ENCODE data around the gene NIT1.

NIT1 gene

DNA sequence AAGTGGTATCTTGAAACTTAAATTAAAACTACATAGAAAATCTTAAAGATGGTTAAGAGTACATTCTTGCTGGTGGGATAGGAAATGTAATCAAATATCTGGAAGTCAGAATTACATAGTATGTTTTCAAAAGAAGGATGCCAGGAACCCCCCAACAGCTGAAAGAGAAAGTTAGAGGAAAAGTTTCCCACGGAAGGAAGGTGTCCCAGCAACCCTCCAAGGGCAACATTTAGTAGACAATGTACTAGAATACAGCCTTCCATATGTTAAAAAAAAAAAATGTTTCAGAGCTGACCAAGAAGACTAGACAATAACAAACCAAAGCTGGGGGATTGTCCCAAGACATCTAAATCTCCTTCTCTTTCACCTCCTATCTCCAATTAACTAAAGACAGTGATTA lies 12.4 kb downstream of the NIT1 start:
- H3K27ac Mint-ChIP-seq = peak overlapping the region; percentile 98

DNA sequence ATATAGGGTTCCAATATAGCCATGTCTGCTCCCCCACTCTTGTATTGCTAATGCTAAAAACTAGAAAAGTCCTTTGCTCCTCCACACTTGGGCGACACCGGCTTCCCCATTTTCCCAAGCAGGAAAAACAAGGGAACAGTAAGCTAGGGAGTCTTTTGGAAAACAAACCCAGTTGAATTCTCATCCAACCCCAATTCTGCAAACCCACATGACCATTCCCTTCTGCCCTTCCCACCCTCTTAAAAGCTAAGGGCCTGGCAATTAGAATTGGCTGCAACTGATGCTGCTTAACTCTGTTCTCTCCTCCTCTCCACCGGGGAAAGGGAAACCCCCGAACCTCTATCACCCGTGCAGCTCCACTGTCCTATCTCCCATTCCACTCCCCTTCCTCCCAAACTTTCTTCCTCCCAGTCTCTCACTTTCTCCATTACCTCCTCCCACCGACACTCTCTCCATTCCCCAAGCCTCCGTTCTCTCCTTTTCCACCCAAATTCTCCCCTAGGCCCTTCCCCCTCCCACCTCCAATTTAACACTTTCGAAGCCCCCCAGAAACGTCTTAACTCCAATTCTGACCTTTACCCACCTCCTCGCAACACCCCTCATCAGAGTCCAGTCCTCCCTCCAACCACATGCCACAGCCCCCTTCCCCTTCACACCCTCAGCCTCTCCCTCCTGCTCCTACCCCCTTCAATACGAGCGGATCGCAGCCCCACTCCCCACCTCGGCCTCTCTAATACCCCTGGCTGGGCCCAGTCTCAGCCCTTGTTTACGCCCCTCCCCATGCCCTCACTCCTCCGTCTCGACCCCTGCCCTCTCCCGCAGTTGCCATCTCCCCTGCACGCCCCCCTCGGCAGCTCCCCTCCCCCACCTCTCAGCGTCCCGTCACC lies 13.9 kb downstream of the NIT1 start:
- DNase-seq = peak; percentile 13
- H3K27me3 Mint-ChIP-seq (ENCODE audit: low read depth, poor library complexity) = no peaks in the 10 kb centered on the region
- TF ChIP-seq CTCF (IDR thresholded peaks at IDR 0.05) = no peak
- H3K4me3 Mint-ChIP-seq = no peak overlapping the region
- no peaks in the 10 kb centered on the region for H3K9me3 Mint-ChIP-seq
- H3K36me3 Mint-ChIP-seq (ENCODE audit: low read depth) = peaks cover 27% of the 10 kb centered on the region
- H3K27ac Mint-ChIP-seq = peak overlapping the region; percentile 98
- peaks cover 69% of the 10 kb centered on the region for H3K4me1 Mint-ChIP-seq

More for the DNA sequence above, 12.4 kb downstream of the NIT1 start:
- Mint-ChIP-seq H3K4me3 (no peak overlapping the region), H3K9me3 (no peaks in the 10 kb centered on the region), H3K4me1 (peaks cover 59% of the 10 kb centered on the region), H3K36me3 (ENCODE audit: low read depth) (peaks cover 40% of the 10 kb centered on the region), H3K27me3 (ENCODE audit: low read depth, poor library complexity) (no peaks in the 10 kb centered on the region)
- no peak for TF ChIP-seq CTCF (IDR thresholded peaks at IDR 0.05)
- DNase-seq = no peak

GRCh38 chr1:161132410-161133219 lies 14.7 kb downstream of the NIT1 start, which contains the start of gene DEDD:
Gene DEDD, minus strand, starts transcription at chr1:161132667. Its CDS starts 8,205 bp downstream, at chr1:161124462.
- H3K4me1 Mint-ChIP-seq = peaks cover 69% of the 10 kb centered on the region
- no peak for TF ChIP-seq CTCF (IDR thresholded peaks at IDR 0.05)
- H3K9me3 Mint-ChIP-seq = no peaks in the 10 kb centered on the region
- H3K27ac Mint-ChIP-seq = peak within 1 kb of the TSS; percentile 98
- no peaks in the 10 kb centered on the region for H3K27me3 Mint-ChIP-seq (ENCODE audit: low read depth, poor library complexity)
- DNase-seq = peak; percentile 91
- no peak within 1 kb of the TSS for H3K4me3 Mint-ChIP-seq
- peaks cover 18% of the 10 kb centered on the region for H3K36me3 Mint-ChIP-seq (ENCODE audit: low read depth)

DNA sequence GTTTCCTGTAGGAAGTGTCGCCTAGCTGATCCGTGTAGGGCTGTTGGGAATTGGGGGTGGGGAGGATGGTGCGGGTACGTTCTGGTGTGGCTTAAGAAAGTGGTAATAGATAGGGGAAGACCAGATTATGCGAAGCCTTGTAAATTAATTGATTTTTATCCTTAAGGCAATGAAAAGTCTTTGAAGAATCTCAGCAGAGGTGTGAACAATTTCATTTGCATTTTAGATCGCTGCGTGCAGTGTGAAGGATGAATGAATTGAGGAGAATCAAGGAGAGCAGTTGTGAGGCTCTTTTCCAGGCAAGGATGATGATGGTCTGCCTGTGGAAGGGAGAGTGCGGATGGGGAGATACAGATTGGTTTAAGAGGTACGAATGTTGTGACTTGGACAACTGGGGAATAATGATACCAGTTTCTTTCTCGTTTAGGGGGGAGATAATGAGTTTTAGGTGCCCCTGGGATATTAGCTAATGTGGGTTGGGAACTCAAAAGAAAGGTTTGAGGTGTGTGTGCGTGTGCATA lies 15.4 kb downstream of the NIT1 start:
- peaks cover 69% of the 10 kb centered on the region for H3K4me1 Mint-ChIP-seq
- no peaks in the 10 kb centered on the region for H3K27me3 Mint-ChIP-seq (ENCODE audit: low read depth, poor library complexity)
- no peak for DNase-seq

GRCh38 chr1:161137881-161138280 lies 20.0 kb downstream of the NIT1 start:
- TF ChIP-seq CTCF (IDR thresholded peaks at IDR 0.05) = no peak
- Mint-ChIP-seq H3K36me3 (ENCODE audit: low read depth) (peaks cover 6% of the 10 kb centered on the region), H3K4me1 (peaks cover 52% of the 10 kb centered on the region), H3K9me3 (no peaks in the 10 kb centered on the region), H3K27me3 (ENCODE audit: low read depth, poor library complexity) (no peaks in the 10 kb centered on the region), H3K27ac (peak overlapping the region; percentile 95), H3K4me3 (no peak overlapping the region)
- DNase-seq = no peak

More for the DNA sequence above, 15.4 kb downstream of the NIT1 start:
- Mint-ChIP-seq H3K9me3 (no peaks in the 10 kb centered on the region), H3K36me3 (ENCODE audit: low read depth) (peaks cover 12% of the 10 kb centered on the region), H3K27ac (no peak overlapping the region), H3K4me3 (no peak overlapping the region)
- TF ChIP-seq CTCF (IDR thresholded peaks at IDR 0.05) = no peak

All from nephron progenitor cell (in vitro differentiated cells).